Measurements from ENCODE around the gene C1GALT1C1L.
"Not testable (repeated sequence)": the region's sequence is repeated elsewhere in the genome, so short reads cannot be mapped to it uniquely, and the experiment has no call there.

C1GALT1C1L gene

GRCh38 chr2:43701111-43701510, 24.9 kb upstream of the C1GALT1C1L start:
- Histone ChIP-seq H3K36me3 (ENCODE audit: control insufficient read depth, insufficient read depth, low read length) (no peaks in the 10 kb centered on the region), H3K4me1 (ENCODE audit: control insufficient read depth, insufficient read depth, low read length) (no peaks in the 10 kb centered on the region), H3K9ac (ENCODE audit: low read length) (no peak overlapping the region), H3K27me3 (ENCODE audit: control insufficient read depth, insufficient read depth, low read length) (no peaks in the 10 kb centered on the region), H3K27ac (ENCODE audit: low read depth, low read length) (no peak overlapping the region), H3K4me3 (ENCODE audit: low read length) (no peak overlapping the region)

- Histone ChIP-seq H3K4me1 (ENCODE audit: control insufficient read depth, insufficient read depth, low read length) (no peaks in the 10 kb centered on the region), H3K27me3 (ENCODE audit: control insufficient read depth, insufficient read depth, low read length) (no peaks in the 10 kb centered on the region), H3K9ac (ENCODE audit: low read length) (no peak overlapping the region), H3K36me3 (ENCODE audit: control insufficient read depth, insufficient read depth, low read length) (no peaks in the 10 kb centered on the region), H3K27ac (ENCODE audit: low read depth, low read length) (no peak overlapping the region), H3K4me3 (ENCODE audit: low read length) (no peak overlapping the region)
Observed at GRCh38 chr2:43699761-43700160, 23.5 kb upstream of the C1GALT1C1L start.

GRCh38 chr2:43698140-43698539, 21.9 kb upstream of the C1GALT1C1L start:
- not testable (repeated sequence) for H3K4me3 ChIP-seq (ENCODE audit: low read length); H3K9ac ChIP-seq (ENCODE audit: low read length); H3K27ac ChIP-seq (ENCODE audit: low read depth, low read length); H3K27me3 ChIP-seq (ENCODE audit: control insufficient read depth, insufficient read depth, low read length); H3K4me1 ChIP-seq (ENCODE audit: control insufficient read depth, insufficient read depth, low read length); H3K36me3 ChIP-seq (ENCODE audit: control insufficient read depth, insufficient read depth, low read length)

- Histone ChIP-seq H3K9ac (ENCODE audit: low read length) (no peak overlapping the region), H3K4me3 (ENCODE audit: low read length) (no peak overlapping the region), H3K4me1 (ENCODE audit: control insufficient read depth, insufficient read depth, low read length) (no peaks in the 10 kb centered on the region), H3K27me3 (ENCODE audit: control insufficient read depth, insufficient read depth, low read length) (no peaks in the 10 kb centered on the region), H3K27ac (ENCODE audit: low read depth, low read length) (no peak overlapping the region), H3K36me3 (ENCODE audit: control insufficient read depth, insufficient read depth, low read length) (no peaks in the 10 kb centered on the region)
Observed at GRCh38 chr2:43692428-43692994, 16.3 kb upstream of the C1GALT1C1L start.

- Histone ChIP-seq H3K4me1 (ENCODE audit: control insufficient read depth, insufficient read depth, low read length) (no peaks in the 10 kb centered on the region), H3K36me3 (ENCODE audit: control insufficient read depth, insufficient read depth, low read length) (no peaks in the 10 kb centered on the region), H3K27ac (ENCODE audit: low read depth, low read length) (no peak overlapping the region), H3K27me3 (ENCODE audit: control insufficient read depth, insufficient read depth, low read length) (no peaks in the 10 kb centered on the region), H3K4me3 (ENCODE audit: low read length) (no peak overlapping the region), H3K9ac (ENCODE audit: low read length) (no peak overlapping the region)
Observed at GRCh38 chr2:43689999-43690398, 13.8 kb upstream of the C1GALT1C1L start.

- Histone ChIP-seq H3K4me1 (ENCODE audit: control insufficient read depth, insufficient read depth, low read length) (peaks cover 3% of the 10 kb centered on the region), H3K9ac (ENCODE audit: low read length) (no peak overlapping the region), H3K4me3 (ENCODE audit: low read length) (no peak overlapping the region), H3K27ac (ENCODE audit: low read depth, low read length) (no peak overlapping the region), H3K27me3 (ENCODE audit: control insufficient read depth, insufficient read depth, low read length) (no peaks in the 10 kb centered on the region), H3K36me3 (ENCODE audit: control insufficient read depth, insufficient read depth, low read length) (no peaks in the 10 kb centered on the region)
Observed at GRCh38 chr2:43685357-43685756, 9.1 kb upstream of the C1GALT1C1L start.

- not testable (repeated sequence) for H3K36me3 ChIP-seq (ENCODE audit: control insufficient read depth, insufficient read depth, low read length); H3K9ac ChIP-seq (ENCODE audit: low read length); H3K27ac ChIP-seq (ENCODE audit: low read depth, low read length); H3K4me3 ChIP-seq (ENCODE audit: low read length); H3K27me3 ChIP-seq (ENCODE audit: control insufficient read depth, insufficient read depth, low read length)
- peaks cover 11% of the 10 kb centered on the region for H3K4me1 ChIP-seq (ENCODE audit: control insufficient read depth, insufficient read depth, low read length)
Observed at GRCh38 chr2:43677783-43678182, 1.6 kb upstream of the C1GALT1C1L start.

- Histone ChIP-seq H3K4me3 (ENCODE audit: low read length) (peak overlapping the region; percentile 79), H3K27ac (ENCODE audit: low read depth, low read length) (peak overlapping the region; percentile 92), H3K27me3 (ENCODE audit: control insufficient read depth, insufficient read depth, low read length) (no peaks in the 10 kb centered on the region), H3K4me1 (ENCODE audit: control insufficient read depth, insufficient read depth, low read length) (peaks cover 11% of the 10 kb centered on the region), H3K9ac (ENCODE audit: low read length) (peak overlapping the region; percentile 65), H3K36me3 (ENCODE audit: control insufficient read depth, insufficient read depth, low read length) (no peaks in the 10 kb centered on the region)
Observed at GRCh38 chr2:43675646-43676321, 445 bp downstream of the C1GALT1C1L start.

GRCh38 chr2:43657241-43657640, 19.0 kb downstream of the C1GALT1C1L start:
- Histone ChIP-seq H3K36me3 (ENCODE audit: control insufficient read depth, insufficient read depth, low read length) (no peaks in the 10 kb centered on the region), H3K9ac (ENCODE audit: low read length) (no peak overlapping the region), H3K27me3 (ENCODE audit: control insufficient read depth, insufficient read depth, low read length) (no peaks in the 10 kb centered on the region), H3K27ac (ENCODE audit: low read depth, low read length) (no peak overlapping the region), H3K4me3 (ENCODE audit: low read length) (no peak overlapping the region), H3K4me1 (ENCODE audit: control insufficient read depth, insufficient read depth, low read length) (no peaks in the 10 kb centered on the region)

GRCh38 chr2:43653506-43653905, 22.7 kb downstream of the C1GALT1C1L start:
- H3K27ac ChIP-seq (ENCODE audit: low read depth, low read length) = no peak overlapping the region
- no peak overlapping the region for H3K9ac ChIP-seq (ENCODE audit: low read length)
- no peaks in the 10 kb centered on the region for H3K27me3 ChIP-seq (ENCODE audit: control insufficient read depth, insufficient read depth, low read length)
- no peaks in the 10 kb centered on the region for H3K4me1 ChIP-seq (ENCODE audit: control insufficient read depth, insufficient read depth, low read length)
- no peak overlapping the region for H3K4me3 ChIP-seq (ENCODE audit: low read length)
- H3K36me3 ChIP-seq (ENCODE audit: control insufficient read depth, insufficient read depth, low read length) = no peaks in the 10 kb centered on the region

- no peak overlapping the region for H3K4me3 ChIP-seq (ENCODE audit: low read length)
- H3K27ac ChIP-seq (ENCODE audit: low read depth, low read length) = peak overlapping the region; percentile 14
- no peaks in the 10 kb centered on the region for H3K27me3 ChIP-seq (ENCODE audit: control insufficient read depth, insufficient read depth, low read length)
- H3K9ac ChIP-seq (ENCODE audit: low read length) = no peak overlapping the region
- no peaks in the 10 kb centered on the region for H3K36me3 ChIP-seq (ENCODE audit: control insufficient read depth, insufficient read depth, low read length)
- peaks cover 4% of the 10 kb centered on the region for H3K4me1 ChIP-seq (ENCODE audit: control insufficient read depth, insufficient read depth, low read length)
Observed at GRCh38 chr2:43648994-43649701, 27.1 kb downstream of the C1GALT1C1L start.

GRCh38 chr2:43643680-43644079, 32.5 kb downstream of the C1GALT1C1L start:
- H3K27me3 ChIP-seq (ENCODE audit: control insufficient read depth, insufficient read depth, low read length) = no peaks in the 10 kb centered on the region
- no peak overlapping the region for H3K9ac ChIP-seq (ENCODE audit: low read length)
- H3K36me3 ChIP-seq (ENCODE audit: control insufficient read depth, insufficient read depth, low read length) = no peaks in the 10 kb centered on the region
- H3K4me1 ChIP-seq (ENCODE audit: control insufficient read depth, insufficient read depth, low read length) = peaks cover 4% of the 10 kb centered on the region
- no peak overlapping the region for H3K27ac ChIP-seq (ENCODE audit: low read depth, low read length)
- H3K4me3 ChIP-seq (ENCODE audit: low read length) = no peak overlapping the region

GRCh38 chr2:43642363-43642762, 33.9 kb downstream of the C1GALT1C1L start:
- H3K27me3 ChIP-seq (ENCODE audit: control insufficient read depth, insufficient read depth, low read length) = peaks cover 2% of the 10 kb centered on the region
- no peaks in the 10 kb centered on the region for H3K36me3 ChIP-seq (ENCODE audit: control insufficient read depth, insufficient read depth, low read length)
- H3K9ac ChIP-seq (ENCODE audit: low read length) = no peak overlapping the region
- H3K4me3 ChIP-seq (ENCODE audit: low read length) = no peak overlapping the region
- H3K27ac ChIP-seq (ENCODE audit: low read depth, low read length) = no peak overlapping the region
- peaks cover 3% of the 10 kb centered on the region for H3K4me1 ChIP-seq (ENCODE audit: control insufficient read depth, insufficient read depth, low read length)
